ENCODE data around the gene ARHGAP15.
A peak's percentile ranks its signal among the peaks of the same experiment; 100 is the strongest.

The ARHGAP15 gene

DNA sequence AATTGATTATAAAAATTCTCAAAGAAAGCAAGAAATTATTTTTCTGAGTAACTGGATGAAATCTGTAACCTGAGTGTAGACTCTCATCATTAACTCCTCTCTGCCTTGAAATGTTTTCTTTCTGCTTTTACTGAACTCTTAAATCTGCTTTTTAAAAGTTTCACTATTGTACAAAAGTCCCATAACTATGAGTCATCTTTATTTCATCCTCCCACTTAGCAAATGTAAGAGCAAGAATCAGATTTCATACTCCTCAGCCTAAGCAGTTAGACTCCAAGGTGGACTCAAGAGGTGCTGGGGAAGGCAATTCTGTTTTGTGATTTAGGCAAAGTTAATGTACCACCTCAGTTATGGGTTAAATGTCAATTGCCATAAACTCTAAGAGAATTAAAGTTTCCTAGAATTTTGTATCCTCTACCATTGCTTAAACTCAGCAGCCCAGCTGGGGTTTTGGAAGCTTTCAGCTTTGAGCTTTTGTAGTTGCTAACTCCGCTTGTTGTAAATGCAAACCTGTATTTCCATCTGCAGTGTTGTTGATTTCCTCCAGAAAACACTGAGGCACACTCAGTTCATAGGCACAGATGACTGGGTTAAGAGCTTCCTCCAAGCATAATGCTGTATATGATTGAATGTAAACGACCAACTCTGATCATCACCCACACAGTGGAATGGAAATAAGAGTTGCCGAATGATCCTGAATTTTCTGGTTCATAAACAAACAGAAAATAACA lies 268.8 kb downstream of the ARHGAP15 start:
- DNase-seq (ENCODE audit: low spot score) = peak; percentile 17

DNA sequence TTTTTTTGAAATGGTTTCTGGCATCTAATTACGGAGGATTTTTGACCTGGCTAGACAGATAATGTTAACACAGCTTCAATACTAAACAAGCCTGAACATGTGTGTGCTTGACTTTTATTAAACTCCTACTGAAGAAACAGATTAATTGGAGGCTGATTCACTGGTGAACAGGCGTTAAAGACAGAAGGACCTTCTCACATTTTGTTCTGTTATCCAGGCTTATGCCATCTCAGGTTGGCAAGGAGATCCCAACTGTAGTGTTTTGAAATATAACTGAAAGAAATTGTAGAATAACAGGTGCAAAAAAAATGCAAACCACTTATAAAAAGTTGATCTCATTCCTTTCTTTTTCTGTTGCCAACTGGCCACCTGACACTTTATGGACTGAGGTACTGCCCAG lies 269.6 kb downstream of the ARHGAP15 start:
- DNase-seq (ENCODE audit: low spot score) = no peak
- TF ChIP-seq, protein P1, sequence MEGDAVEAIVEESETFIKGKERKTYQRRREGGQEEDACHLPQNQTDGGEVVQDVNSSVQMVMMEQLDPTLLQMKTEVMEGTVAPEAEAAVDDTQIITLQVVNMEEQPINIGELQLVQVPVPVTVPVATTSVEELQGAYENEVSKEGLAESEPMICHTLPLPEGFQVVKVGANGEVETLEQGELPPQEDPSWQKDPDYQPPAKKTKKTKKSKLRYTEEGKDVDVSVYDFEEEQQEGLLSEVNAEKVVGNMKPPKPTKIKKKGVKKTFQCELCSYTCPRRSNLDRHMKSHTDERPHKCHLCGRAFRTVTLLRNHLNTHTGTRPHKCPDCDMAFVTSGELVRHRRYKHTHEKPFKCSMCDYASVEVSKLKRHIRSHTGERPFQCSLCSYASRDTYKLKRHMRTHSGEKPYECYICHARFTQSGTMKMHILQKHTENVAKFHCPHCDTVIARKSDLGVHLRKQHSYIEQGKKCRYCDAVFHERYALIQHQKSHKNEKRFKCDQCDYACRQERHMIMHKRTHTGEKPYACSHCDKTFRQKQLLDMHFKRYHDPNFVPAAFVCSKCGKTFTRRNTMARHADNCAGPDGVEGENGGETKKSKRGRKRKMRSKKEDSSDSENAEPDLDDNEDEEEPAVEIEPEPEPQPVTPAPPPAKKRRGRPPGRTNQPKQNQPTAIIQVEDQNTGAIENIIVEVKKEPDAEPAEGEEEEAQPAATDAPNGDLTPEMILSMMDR (IDR thresholded peaks at IDR 0.05; ENCODE audit: extremely low read depth, missing control alignments) = no peak

More for the DNA sequence above, 268.8 kb downstream of the ARHGAP15 start:
- TF ChIP-seq, protein P1 (IDR thresholded peaks at IDR 0.05; ENCODE audit: extremely low read depth, missing control alignments) = no peak

DNA sequence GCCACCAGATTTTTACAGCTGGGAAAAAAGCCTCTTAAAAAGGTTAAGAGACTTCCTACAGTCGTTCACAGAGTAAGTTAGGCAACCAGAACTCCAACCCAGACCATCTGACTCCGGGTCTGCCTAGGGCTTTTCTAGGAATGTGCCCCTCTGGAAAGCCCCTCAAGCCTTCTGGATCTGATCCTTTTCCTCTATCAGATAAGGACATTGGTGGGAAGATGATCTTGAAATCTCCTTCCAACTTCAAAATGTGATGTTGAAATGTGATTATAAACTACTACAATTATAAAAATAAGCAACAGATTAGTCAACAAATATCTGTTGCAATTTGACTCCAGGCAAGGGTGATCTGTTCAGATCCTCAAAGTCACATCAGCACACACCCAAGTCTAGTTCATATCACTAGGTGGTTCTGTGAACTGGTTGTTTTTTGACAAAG lies 270.4 kb downstream of the ARHGAP15 start:
- TF ChIP-seq, protein P1 (IDR thresholded peaks at IDR 0.05; ENCODE audit: extremely low read depth, missing control alignments) = no peak
- no peak for DNase-seq (ENCODE audit: low spot score)

DNA sequence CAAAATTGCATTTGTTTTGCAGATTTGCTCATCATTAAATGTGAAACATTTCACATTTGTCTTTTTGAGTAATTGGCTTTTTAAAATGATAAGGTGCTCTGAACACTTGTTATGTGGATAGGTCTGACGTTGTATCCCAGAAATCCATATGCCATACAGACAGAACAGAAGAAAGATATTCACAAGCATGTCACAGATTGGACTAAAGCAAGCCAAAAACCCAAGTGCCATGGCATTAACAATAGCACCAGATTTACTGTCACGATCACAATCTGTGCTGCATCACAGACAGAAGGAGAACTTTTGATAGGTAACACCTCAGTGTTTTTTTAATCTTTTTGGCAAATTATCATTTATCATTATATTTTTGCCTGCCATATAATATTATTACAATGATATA lies 272.6 kb downstream of the ARHGAP15 start:
- TF ChIP-seq, protein P1 (IDR thresholded peaks at IDR 0.05; ENCODE audit: extremely low read depth, missing control alignments) = no peak
- no peak for DNase-seq (ENCODE audit: low spot score)

DNA sequence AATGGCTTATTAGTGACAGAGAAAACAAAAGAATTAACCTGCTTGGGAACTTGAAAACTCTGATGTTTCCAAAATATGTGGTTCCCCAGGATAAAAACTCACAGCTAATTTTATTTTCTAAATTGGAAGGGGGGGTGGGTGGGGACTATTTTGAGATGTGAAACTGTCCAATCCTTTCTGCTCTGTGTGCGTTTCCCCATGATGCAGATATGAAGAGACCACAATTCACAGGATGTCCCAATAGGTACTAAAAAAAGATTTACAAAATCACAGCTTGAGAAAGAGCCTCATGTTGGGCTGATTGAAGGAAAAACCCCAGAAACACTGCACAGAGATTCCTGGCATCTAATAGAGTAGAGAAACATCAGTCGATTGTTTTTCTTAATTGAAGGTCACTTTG lies 273.2 kb downstream of the ARHGAP15 start:
- TF ChIP-seq, protein P1 (IDR thresholded peaks at IDR 0.05; ENCODE audit: extremely low read depth, missing control alignments) = no peak
- no peak for DNase-seq (ENCODE audit: low spot score)

DNA sequence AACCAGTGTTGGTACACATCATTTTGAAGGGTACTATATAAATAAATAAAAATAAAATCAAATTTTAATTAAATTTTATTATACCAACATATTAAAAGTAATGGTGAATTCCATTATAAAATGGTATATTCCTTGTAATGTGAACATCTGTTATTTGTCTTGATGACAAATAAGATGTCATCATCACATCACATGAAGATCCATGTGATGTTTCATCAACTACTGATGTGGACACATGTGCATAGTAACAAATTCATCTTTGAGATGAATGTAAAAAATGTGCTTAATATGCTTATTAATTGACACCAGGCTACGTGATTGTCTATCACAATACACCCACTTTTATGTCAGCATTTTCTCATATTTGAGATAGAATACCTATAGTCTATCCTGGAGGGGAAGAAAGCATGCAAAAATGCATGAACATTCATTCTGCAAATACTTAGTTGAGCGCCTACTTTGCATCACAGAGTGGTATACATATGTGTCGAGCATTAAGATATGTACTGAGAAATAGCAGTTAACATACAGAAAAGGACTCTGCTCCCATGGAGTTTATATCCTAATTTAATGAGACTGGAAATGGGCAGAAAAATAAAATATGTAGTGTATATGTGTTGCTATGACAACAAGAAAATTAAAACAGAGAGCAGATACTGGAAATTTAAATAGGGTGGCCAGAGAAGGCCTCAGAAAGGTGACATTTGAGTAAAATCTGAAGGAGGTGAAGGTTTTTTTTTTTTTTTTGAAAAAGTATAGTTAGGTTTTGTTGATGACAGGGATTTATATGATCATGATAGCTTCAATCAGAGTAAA lies 281.1 kb downstream of the ARHGAP15 start:
- DNase-seq (ENCODE audit: low spot score) = no peak
- TF ChIP-seq, protein P1 (IDR thresholded peaks at IDR 0.05; ENCODE audit: extremely low read depth, missing control alignments) = no peak

DNA sequence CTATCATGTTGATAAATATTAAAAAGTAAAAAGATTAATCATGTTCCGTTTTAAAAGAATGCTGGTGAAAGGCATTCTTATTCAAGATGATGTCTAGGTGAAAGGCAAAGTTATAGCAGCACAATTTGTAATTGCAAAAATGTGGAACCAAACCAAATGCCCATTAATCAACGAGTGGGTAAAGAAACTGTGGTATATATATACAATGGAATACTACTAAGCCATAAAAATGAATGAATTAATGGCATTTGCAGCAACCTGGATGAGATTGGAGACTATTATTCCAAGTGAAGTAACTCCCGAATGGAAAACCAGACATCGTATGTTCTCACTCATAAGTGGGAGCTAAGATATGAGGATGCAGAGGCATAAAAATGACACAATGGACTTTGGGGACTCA lies 286.4 kb downstream of the ARHGAP15 start:
- no peak for DNase-seq (ENCODE audit: low spot score)
- TF ChIP-seq, protein P1 (IDR thresholded peaks at IDR 0.05; ENCODE audit: extremely low read depth, missing control alignments) = no peak
